Activated CD8-positive, alpha-beta memory T cell treated with anti-CD3 and anti-CD28 coated beads, Interleukin-2, amount 50 U/mL, for 24 hours (primary cell): ENCODE results near the gene BRF1.

Experiments used
- DNase-seq: peaks from one replicate; pipeline ENCODE4 v3.0.0-alpha.2; 2020; ENCODE audit errors: extremely low read depth

BRF1 gene

GRCh38 chr14:105229099-105229655 is 71.6 kb downstream of the BRF1 start:
- DNase-seq: no peak

GRCh38 chr14:105228562-105228961 is 72.2 kb downstream of the BRF1 start:
- no peak for DNase-seq

GRCh38 chr14:105227346-105227745 is 73.5 kb downstream of the BRF1 start:
- DNase-seq: no peak

GRCh38 chr14:105226198-105226597 is 74.6 kb downstream of the BRF1 start:
- no peak for DNase-seq

GRCh38 chr14:105224845-105225570 is 75.8 kb downstream of the BRF1 start:
- DNase-seq: no peak

GRCh38 chr14:105223770-105224544 is 76.8 kb downstream of the BRF1 start:
- no peak for DNase-seq

GRCh38 chr14:105223260-105223659 is 77.5 kb downstream of the BRF1 start:
- no peak for DNase-seq

- DNase-seq: no peak
Measured at GRCh38 chr14:105221598-105222178, 79.1 kb downstream of the BRF1 start.

- no peak for DNase-seq
Measured at GRCh38 chr14:105220699-105221597, 79.9 kb downstream of the BRF1 start.

GRCh38 chr14:105219753-105220152 is 81.0 kb downstream of the BRF1 start:
- no peak for DNase-seq

GRCh38 chr14:105219043-105219612 is 81.7 kb downstream of the BRF1 start:
- DNase-seq: no peak

GRCh38 chr14:105218611-105219010 is 82.2 kb downstream of the BRF1 start:
- no peak for DNase-seq

GRCh38 chr14:105217774-105218173 is 83.0 kb downstream of the BRF1 start:
- no peak for DNase-seq

GRCh38 chr14:105216490-105217247 is 84.1 kb downstream of the BRF1 start:
- no peak for DNase-seq

- no peak for DNase-seq
Measured at GRCh38 chr14:105215602-105216001, 85.2 kb downstream of the BRF1 start.

- no peak for DNase-seq
Measured at GRCh38 chr14:105214324-105214915, 86.4 kb downstream of the BRF1 start.

- DNase-seq: no peak
Measured at GRCh38 chr14:105213361-105213760, 87.4 kb downstream of the BRF1 start.

GRCh38 chr14:105212541-105213300 is 88.1 kb downstream of the BRF1 start:
- DNase-seq: no peak

- no peak for DNase-seq
Measured at GRCh38 chr14:105211758-105212089, 89.1 kb downstream of the BRF1 start.
